Uterus (tissue), 4 donors: ENCODE measurements around the gene STARD10. TPM values are rescaled to one million over a fixed set of nuclear protein-coding genes. Genes with fewer than 3 reads are reported as not detected.

ENCODE experiments used
- DNase-seq, 2 donors: peaks; one replicate each; pipeline ENCODE4 v3.0.0-alpha.2; 2019 to 2020
- H3K27ac ChIP-seq, 2 donors: fragments of 200-600 bp; sonication (generic); 1 replicate in 1 of 2; 2 replicates in 1 of 2; pipeline ENCODE4 v1.5.1; 2016 to 2018
- H3K27me3 ChIP-seq, 2 donors: fragments of 200-600 bp; sonication (generic); one replicate each; pipeline ENCODE4 v1.5.1; 2018 to 2019; ENCODE audit warnings: control low read depth in 1 of 2
- H3K36me3 ChIP-seq, 2 donors: fragments of 200-600 bp; sonication (generic); one replicate each; pipeline ENCODE4 v1.5.1; 2019; ENCODE audit warnings: control low read depth in 1 of 2
- H3K4me1 ChIP-seq, 2 donors: fragments of 200-600 bp; sonication (generic); one replicate each; pipeline ENCODE4 v1.5.1; 2018 to 2019; ENCODE audit warnings: control low read depth in 1 of 2
- H3K4me3 ChIP-seq, 2 donors: fragments of 200-600 bp; sonication (generic); 1 replicate in 1 of 2; 2 replicates in 1 of 2; pipeline ENCODE4 v1.5.1; 2018 to 2019; ENCODE audit warnings: mild to moderate bottlenecking in 1 of 2
- H3K9me3 ChIP-seq, 2 donors: fragments of 200-600 bp; sonication (generic); one replicate each; pipeline ENCODE4 v1.5.1; 2019; ENCODE audit warnings: control low read depth in 1 of 2
- POLR2A ChIP-seq, 2 donors: fragments of 450-650 bp; IDR thresholded peaks; one replicate each; pipeline ENCODE4 v1.6.1; 2016; ENCODE audit warnings: antibody characterized with exemption in 2 of 2, mild to moderate bottlenecking in 1 of 2, moderate library complexity in 1 of 2
- intact Hi-C: fragments of 100-400 bp; cut with DNase I; formaldehyde crosslinking; loops from one replicate; pipeline ENCODE4 v1.15.1; 2023; ENCODE audit warnings: low total_unique reads
- total RNA-seq, 4 donors: library from RNA; depleted of rRNA in 3 of 4; stranded (reverse); fragments of >200 nt in 3 of 4; gene quantifications; one replicate each; pipeline versions ENCODE4 v1.1.0 to v1.2.4, GENCODE V29; 2014 to 2023
- TF ChIP-seq, protein P1 (sequence below), 4 experiments: fragments of 200-600 bp in 2 of 4; fragments of 450-650 bp in 2 of 4; sonication (generic) in 2 of 4; IDR thresholded peaks; one replicate each; pipeline ENCODE4 v1.5.1; 2016 to 2019; ENCODE audit warnings: antibody characterized with exemption in 4 of 4, mild to moderate bottlenecking in 2 of 4, moderate library complexity in 1 of 4
- donor health status: DM: yes; HTN: yes; CAD: no.

STARD10 gene
- total RNA-seq, 4 donors from 2014 or later: 19.1 to 85.3 (median 53.0) TPM

DNA sequence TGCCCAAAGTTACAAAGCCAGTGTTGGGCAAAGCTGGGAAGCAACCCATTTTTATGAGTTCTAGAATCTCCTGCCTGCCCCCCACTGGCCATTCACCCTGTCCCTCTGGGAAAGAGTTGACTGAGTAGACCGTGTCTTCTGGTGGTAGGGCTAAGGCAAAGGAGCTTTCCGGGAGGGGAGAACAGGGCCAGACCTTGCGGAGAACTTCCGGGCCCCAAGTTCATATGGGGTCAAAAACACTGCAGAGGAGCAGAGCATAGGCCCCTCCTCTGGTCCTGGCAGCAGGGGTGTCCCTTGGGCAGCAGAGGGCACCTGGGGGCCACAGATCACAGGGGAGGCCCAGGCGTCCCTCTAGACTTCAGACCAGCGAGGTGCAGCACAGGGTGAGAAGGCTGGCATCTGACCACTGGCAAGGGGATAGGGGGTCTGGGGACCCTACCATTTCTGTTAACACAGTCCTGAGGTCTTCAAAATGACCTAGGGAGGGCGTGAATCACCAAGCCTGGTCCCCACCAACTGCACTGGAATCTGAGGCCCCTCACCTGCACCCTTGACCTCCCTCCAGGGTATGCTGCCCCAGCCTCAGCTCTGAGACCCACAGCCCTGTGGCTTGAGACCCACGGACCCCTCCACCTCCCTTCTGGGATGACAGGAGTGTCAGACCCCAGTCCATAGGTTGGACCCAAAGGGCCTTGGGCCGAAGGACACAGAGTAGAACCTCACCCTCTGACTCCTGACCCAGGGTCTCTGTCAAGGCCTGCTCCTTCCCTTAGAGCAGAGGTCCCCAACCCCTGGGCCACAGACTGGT lies 40.3 kb downstream of the STARD10 start:
- no peaks in the 10 kb centered on the region for H3K27me3 ChIP-seq
- H3K9me3 ChIP-seq: no peaks in the 10 kb centered on the region
- intact Hi-C loops: no loop called here
- no peak for DNase-seq
- no peak for TF ChIP-seq POLR2A (IDR thresholded peaks at IDR 0.05)
- TF ChIP-seq, protein P1, sequence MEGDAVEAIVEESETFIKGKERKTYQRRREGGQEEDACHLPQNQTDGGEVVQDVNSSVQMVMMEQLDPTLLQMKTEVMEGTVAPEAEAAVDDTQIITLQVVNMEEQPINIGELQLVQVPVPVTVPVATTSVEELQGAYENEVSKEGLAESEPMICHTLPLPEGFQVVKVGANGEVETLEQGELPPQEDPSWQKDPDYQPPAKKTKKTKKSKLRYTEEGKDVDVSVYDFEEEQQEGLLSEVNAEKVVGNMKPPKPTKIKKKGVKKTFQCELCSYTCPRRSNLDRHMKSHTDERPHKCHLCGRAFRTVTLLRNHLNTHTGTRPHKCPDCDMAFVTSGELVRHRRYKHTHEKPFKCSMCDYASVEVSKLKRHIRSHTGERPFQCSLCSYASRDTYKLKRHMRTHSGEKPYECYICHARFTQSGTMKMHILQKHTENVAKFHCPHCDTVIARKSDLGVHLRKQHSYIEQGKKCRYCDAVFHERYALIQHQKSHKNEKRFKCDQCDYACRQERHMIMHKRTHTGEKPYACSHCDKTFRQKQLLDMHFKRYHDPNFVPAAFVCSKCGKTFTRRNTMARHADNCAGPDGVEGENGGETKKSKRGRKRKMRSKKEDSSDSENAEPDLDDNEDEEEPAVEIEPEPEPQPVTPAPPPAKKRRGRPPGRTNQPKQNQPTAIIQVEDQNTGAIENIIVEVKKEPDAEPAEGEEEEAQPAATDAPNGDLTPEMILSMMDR (IDR thresholded peaks at IDR 0.05): no peak
- peaks cover 0 to 18% of the 10 kb centered on the region in 2 donors for H3K4me1 ChIP-seq
- H3K4me3 ChIP-seq: no peak overlapping the region
- H3K27ac ChIP-seq: no peak overlapping the region
- no peaks in the 10 kb centered on the region for H3K36me3 ChIP-seq

DNA sequence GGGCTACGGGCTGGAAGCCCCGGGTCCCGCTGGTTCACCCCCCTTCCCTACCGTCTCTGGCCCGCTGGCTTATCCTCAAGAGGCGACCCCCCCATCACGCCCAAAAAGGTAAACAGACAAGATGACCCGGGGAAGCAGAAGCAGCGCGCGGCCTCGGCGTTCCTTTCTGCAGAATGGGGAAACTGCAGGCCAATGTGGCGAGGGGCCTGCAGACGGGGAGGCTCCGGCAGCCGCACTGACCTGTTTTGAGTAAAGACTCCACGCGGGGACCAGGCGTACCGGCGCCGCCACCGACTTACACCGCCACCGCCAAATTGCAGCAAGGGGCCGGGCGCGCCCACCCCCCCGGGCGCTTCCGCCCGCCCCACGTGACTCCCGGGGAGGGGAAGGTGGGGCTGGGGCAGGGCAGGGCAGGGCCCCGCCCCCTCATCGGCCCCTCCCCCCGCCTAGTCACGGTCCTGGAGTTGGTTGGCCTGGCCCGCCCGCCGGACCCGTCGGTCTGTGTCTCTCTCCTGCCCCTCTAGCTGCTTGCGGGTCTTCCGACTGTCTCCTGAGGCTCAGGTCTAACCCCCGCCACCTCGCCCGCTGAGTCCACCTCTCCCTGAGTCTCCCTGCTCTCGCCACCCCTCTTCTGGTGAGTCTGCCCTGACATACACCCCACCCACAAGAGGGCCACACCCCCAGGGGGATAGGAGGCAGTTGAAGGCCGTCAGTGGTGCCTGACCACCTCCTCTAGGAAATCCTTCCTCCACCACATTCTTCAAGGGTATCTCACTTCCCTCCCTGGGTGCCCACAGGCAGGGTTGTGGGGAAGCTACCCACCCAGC lies 41.5 kb downstream of the STARD10 start, which contains the start of gene ARAP1:
Gene ARAP1, minus strand, starts transcription at position 321 of the 827 bp plus-strand sequence. CDS start 25,280 bp downstream, outside the sequence.
- Histone ChIP-seq H3K4me3 (peak within 1 kb of the TSS; percentile 49 to 58), H3K4me1 (peaks cover 0 to 18% of the 10 kb centered on the region in 2 donors), H3K27ac (peak within 1 kb of the TSS; percentile 60 to 66), H3K36me3 (no peaks in the 10 kb centered on the region), H3K9me3 (no peaks in the 10 kb centered on the region), H3K27me3 (no peaks in the 10 kb centered on the region)
- intact Hi-C loops: no loop called here
- TF ChIP-seq, protein P1 (IDR thresholded peaks at IDR 0.05): no peak
- no peak for TF ChIP-seq POLR2A (IDR thresholded peaks at IDR 0.05)
- peak; percentile 71 to 77 for DNase-seq

DNA sequence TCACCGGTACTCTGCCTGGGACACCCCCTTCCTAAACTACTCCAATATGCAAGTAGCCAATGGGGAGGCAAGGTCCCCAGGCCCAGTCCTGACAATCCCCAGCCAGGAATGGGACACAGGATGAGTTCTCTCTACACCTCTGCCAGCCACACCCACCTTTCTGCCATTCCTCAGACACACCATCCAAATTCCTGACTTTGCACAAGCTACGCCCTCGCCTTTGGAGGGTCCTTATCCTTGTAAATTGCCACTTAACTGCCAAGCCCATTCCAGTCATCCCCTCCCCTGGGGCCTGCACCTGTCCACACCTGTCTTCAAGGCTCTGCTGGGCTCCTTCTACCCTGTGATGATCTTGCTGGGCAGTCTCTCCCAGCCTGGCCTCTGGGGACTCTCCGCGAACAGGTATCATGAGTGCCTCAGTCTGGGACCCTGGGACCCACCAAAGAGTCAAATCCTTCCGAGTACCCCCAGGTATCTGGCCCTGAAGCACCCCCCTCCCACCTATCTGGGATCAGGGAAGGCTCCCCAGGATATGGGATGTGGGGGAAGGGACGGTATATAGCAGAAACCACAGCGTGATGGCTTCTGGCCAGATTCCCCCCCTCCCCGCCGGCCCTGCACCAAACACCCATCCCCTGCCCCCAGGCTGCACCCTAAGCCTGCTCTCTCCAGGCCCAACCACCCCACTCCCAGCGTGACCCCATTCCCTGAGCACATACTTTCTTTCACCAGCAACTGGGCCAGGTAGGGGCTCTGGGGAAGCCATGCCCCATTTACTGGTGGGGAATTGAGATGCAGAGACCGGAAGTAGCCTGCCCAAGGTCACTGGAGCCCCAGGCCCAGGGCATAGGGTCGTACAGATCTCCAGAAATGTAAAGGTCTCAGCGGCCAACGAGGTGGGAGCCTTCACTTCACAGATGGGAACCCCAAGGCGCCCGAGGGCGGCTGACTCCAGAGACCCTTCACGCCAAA lies 42.4 kb downstream of the STARD10 start:
- Histone ChIP-seq H3K36me3 (no peaks in the 10 kb centered on the region), H3K9me3 (no peaks in the 10 kb centered on the region), H3K27ac (peak overlapping the region; percentile 60 to 66), H3K4me1 (peaks cover 0 to 18% of the 10 kb centered on the region in 2 donors), H3K4me3 (peak overlapping the region; percentile 49 to 58), H3K27me3 (no peaks in the 10 kb centered on the region)
- no peak for DNase-seq
- intact Hi-C loops: no loop called here
- TF ChIP-seq, protein P1 (IDR thresholded peaks at IDR 0.05): no peak
- no peak for TF ChIP-seq POLR2A (IDR thresholded peaks at IDR 0.05)

DNA sequence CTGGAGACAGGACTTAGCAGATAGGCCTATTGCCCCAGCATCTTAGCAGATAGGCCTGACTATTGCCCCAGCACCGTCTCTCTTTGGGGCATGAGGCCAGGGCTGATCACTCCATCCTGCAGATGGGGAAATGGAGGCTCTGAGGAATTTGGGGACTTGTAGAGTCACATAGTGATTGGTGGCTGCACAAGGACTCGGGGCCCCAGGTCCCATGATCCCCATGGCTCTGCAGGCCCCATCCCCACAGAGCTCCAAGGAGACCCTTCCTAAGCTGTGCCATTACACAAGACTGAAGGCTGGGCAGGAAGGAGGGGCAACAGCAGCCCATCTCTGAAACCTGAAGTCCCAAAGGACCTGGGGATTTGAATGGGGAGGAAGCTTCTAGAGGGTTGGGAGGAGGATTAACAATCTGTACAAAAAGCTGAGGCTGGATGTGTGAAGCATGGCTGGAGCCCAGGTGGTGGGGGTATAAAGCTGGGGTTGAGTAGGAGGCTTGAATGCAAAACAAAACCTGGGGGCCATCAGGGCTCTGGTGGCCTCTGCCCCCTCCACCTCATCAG lies 43.2 kb downstream of the STARD10 start:
- TF ChIP-seq POLR2A (IDR thresholded peaks at IDR 0.05): no peak
- TF ChIP-seq, protein P1 (IDR thresholded peaks at IDR 0.05): no peak
- Histone ChIP-seq H3K9me3 (no peaks in the 10 kb centered on the region), H3K4me1 (peaks cover 0 to 18% of the 10 kb centered on the region in 2 donors), H3K27me3 (no peaks in the 10 kb centered on the region), H3K36me3 (no peaks in the 10 kb centered on the region), H3K4me3 (no peak overlapping the region), H3K27ac (no peak overlapping the region)
- intact Hi-C loops: no loop called here
- no peak for DNase-seq
